Measurements from ENCODE around the gene ERN2. TPM values are rescaled to one million over a fixed set of nuclear protein-coding genes. Genes with fewer than 3 reads are reported as not detected.

The ERN2 gene
- total and polyA plus RNA-seq, 9 of the 15 experiments (the other 6 are each of a cell fraction or from before 2014, with no cell fraction given): 0.07 to 1.5 (median 0.51) TPM; not detected in 3

DNA sequence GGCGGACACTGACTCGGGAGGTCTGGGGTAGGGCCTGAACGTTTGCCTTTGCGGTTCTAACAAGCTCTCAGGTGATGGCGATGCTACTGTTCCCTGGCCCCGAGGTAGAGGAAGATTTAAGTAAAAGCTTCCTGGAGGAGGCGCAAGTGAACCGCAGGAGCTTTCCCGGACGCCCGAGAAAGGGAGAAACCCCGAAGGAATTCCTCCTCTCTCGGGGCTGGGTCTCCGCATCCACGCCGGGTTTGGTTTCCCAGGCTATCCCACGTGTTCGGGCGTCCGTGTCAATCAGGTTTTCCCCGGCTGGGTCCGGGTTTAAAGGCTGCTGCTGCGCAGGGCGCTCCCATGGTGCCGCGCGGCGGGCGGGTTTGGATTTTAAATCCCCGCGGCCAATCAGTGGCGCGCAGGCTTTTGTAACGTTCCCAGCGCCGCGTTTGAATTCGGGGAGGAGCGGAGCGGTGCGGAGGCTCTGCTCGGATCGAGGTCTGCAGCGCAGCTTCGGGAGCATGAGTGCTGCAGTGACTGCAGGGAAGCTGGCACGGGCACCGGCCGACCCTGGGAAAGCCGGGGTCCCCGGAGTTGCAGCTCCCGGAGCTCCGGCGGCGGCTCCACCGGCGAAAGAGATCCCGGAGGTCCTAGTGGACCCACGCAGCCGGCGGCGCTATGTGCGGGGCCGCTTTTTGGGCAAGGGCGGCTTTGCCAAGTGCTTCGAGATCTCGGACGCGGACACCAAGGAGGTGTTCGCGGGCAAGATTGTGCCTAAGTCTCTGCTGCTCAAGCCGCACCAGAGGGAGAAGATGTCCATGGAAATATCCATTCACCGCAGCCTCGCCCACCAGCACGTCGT, 34.4 kb downstream of the ERN2 start, which contains the start of gene PLK1 (continued):
- TF ChIP-seq RFX1 (IDR thresholded peaks at IDR 0.05): no peak
- peak; percentile 96 for TF ChIP-seq RBFOX2 (IDR thresholded peaks at IDR 0.05; ENCODE audit: low read depth, low read length)
- TF ChIP-seq L3MBTL2 (IDR thresholded peaks at IDR 0.05): peak; percentile 92
- peak; percentile 57 for TF ChIP-seq ZFX (CRISPR knock-in tag; IDR thresholded peaks at IDR 0.05)
- TF ChIP-seq TAF15 (IDR thresholded peaks at IDR 0.05; ENCODE audit: low read depth, low read length): no peak
- TF ChIP-seq, protein P1, sequence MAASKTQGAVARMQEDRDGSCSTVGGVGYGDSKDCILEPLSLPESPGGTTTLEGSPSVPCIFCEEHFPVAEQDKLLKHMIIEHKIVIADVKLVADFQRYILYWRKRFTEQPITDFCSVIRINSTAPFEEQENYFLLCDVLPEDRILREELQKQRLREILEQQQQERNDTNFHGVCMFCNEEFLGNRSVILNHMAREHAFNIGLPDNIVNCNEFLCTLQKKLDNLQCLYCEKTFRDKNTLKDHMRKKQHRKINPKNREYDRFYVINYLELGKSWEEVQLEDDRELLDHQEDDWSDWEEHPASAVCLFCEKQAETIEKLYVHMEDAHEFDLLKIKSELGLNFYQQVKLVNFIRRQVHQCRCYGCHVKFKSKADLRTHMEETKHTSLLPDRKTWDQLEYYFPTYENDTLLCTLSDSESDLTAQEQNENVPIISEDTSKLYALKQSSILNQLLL (CRISPR knock-in tag; IDR thresholded peaks at IDR 0.05; ENCODE audit: borderline replicate concordance): no peak
- TF ChIP-seq, protein P2, sequence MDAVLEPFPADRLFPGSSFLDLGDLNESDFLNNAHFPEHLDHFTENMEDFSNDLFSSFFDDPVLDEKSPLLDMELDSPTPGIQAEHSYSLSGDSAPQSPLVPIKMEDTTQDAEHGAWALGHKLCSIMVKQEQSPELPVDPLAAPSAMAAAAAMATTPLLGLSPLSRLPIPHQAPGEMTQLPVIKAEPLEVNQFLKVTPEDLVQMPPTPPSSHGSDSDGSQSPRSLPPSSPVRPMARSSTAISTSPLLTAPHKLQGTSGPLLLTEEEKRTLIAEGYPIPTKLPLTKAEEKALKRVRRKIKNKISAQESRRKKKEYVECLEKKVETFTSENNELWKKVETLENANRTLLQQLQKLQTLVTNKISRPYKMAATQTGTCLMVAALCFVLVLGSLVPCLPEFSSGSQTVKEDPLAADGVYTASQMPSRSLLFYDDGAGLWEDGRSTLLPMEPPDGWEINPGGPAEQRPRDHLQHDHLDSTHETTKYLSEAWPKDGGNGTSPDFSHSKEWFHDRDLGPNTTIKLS (IDR thresholded peaks at IDR 0.05; ENCODE audit: borderline replicate concordance, low read depth): peak; percentile 21; the same call in 1 of the 2 replicates
- TF ChIP-seq SUPT5H (IDR thresholded peaks at IDR 0.05): peak; percentile 70
- no peak for TF ChIP-seq PYGO2 (tag; IDR thresholded peaks at IDR 0.05)
- no peak for TF ChIP-seq TEAD1 (CRISPR knock-in tag; IDR thresholded peaks at IDR 0.05)
- TF ChIP-seq ZC3H4 (CRISPR knock-in tag; IDR thresholded peaks at IDR 0.05; ENCODE audit: borderline replicate concordance): 0 out of 2 replicates have a peak, but pooled peaks have one; percentile 72
- TF ChIP-seq, protein P3, sequence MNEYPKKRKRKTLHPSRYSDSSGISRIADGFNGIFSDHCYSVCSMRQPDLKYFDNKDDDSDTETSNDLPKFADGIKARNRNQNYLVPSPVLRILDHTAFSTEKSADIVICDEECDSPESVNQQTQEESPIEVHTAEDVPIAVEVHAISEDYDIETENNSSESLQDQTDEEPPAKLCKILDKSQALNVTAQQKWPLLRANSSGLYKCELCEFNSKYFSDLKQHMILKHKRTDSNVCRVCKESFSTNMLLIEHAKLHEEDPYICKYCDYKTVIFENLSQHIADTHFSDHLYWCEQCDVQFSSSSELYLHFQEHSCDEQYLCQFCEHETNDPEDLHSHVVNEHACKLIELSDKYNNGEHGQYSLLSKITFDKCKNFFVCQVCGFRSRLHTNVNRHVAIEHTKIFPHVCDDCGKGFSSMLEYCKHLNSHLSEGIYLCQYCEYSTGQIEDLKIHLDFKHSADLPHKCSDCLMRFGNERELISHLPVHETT (CRISPR knock-in tag; conservative IDR thresholded peaks at IDR 0.05 in 1 of 2, IDR thresholded peaks at IDR 0.05 in 1 of 2): peak in 1 of 2 experiments; percentile 55; a peak in 1 of 4 replicates
- TF ChIP-seq RB1 (IDR thresholded peaks at IDR 0.05; ENCODE audit: low read depth): peak; percentile 12; the same call in 1 of the 2 replicates
- TF ChIP-seq, protein P4, sequence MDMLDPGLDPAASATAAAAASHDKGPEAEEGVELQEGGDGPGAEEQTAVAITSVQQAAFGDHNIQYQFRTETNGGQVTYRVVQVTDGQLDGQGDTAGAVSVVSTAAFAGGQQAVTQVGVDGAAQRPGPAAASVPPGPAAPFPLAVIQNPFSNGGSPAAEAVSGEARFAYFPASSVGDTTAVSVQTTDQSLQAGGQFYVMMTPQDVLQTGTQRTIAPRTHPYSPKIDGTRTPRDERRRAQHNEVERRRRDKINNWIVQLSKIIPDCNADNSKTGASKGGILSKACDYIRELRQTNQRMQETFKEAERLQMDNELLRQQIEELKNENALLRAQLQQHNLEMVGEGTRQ (CRISPR knock-in tag; IDR thresholded peaks at IDR 0.05): peak; percentile 28; the same call in 1 of the 2 replicates
- no peak for TF ChIP-seq ZNF408 (CRISPR knock-in tag; IDR thresholded peaks at IDR 0.05; ENCODE audit: low read depth)
- TF ChIP-seq, protein P5, sequence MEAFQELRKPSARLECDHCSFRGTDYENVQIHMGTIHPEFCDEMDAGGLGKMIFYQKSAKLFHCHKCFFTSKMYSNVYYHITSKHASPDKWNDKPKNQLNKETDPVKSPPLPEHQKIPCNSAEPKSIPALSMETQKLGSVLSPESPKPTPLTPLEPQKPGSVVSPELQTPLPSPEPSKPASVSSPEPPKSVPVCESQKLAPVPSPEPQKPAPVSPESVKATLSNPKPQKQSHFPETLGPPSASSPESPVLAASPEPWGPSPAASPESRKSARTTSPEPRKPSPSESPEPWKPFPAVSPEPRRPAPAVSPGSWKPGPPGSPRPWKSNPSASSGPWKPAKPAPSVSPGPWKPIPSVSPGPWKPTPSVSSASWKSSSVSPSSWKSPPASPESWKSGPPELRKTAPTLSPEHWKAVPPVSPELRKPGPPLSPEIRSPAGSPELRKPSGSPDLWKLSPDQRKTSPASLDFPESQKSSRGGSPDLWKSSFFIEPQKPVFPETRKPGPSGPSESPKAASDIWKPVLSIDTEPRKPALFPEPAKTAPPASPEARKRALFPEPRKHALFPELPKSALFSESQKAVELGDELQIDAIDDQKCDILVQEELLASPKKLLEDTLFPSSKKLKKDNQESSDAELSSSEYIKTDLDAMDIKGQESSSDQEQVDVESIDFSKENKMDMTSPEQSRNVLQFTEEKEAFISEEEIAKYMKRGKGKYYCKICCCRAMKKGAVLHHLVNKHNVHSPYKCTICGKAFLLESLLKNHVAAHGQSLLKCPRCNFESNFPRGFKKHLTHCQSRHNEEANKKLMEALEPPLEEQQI (IDR thresholded peaks at IDR 0.05): peak; percentile 78; the same call in 1 of the 2 replicates
- peak; percentile 95 for TF ChIP-seq SAP30 (IDR thresholded peaks at IDR 0.05; ENCODE audit: borderline replicate concordance, insufficient read depth, low read depth, low read length, poor library complexity, severe bottlenecking)
- peak; percentile 41; the same call in 1 of the 2 replicates for TF ChIP-seq HCFC1 (IDR thresholded peaks at IDR 0.05; ENCODE audit: low read depth, low read length)
